ENCODE measurements around the gene FLNA. TPM values are rescaled to one million over a fixed set of nuclear protein-coding genes. Genes with fewer than 3 reads are reported as not detected.

The FLNA gene
- total RNA-seq, 3 donors from 2014 or later, result 164 to 4,590 (median 513) TPM

DNA sequence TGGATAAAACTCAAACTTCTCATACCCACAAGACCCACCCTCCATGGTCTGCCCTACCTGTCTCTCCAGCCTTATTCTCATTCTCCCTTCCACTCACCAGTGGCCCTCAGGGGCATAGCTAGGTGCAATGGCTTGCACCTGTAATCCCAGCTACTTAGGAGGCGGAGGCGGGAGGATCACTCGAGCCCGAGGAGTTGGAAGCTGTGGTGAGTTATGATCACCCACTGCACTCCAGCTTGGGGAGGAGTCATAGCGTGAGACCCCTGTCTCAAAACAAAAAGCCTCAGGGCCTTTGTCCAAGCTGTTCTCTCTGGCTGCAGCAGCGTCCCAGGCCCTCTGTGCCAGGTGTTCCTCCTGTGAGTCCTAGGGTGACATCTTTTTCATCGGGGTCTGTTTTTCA lies 62.3 kb downstream of the FLNA start:
- TF ChIP-seq, protein P1, sequence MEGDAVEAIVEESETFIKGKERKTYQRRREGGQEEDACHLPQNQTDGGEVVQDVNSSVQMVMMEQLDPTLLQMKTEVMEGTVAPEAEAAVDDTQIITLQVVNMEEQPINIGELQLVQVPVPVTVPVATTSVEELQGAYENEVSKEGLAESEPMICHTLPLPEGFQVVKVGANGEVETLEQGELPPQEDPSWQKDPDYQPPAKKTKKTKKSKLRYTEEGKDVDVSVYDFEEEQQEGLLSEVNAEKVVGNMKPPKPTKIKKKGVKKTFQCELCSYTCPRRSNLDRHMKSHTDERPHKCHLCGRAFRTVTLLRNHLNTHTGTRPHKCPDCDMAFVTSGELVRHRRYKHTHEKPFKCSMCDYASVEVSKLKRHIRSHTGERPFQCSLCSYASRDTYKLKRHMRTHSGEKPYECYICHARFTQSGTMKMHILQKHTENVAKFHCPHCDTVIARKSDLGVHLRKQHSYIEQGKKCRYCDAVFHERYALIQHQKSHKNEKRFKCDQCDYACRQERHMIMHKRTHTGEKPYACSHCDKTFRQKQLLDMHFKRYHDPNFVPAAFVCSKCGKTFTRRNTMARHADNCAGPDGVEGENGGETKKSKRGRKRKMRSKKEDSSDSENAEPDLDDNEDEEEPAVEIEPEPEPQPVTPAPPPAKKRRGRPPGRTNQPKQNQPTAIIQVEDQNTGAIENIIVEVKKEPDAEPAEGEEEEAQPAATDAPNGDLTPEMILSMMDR (IDR thresholded peaks at IDR 0.05), result no peak
- Histone ChIP-seq H3K36me3 (ENCODE audit: low read depth) (no peaks in the 10 kb centered on the region), H3K4me3 (no peak overlapping the region), H3K9me3 (no peaks in the 10 kb centered on the region), H3K4me1 (ENCODE audit: low read depth) (no peaks in the 10 kb centered on the region)
- DNase-seq (no peak), ATAC-seq (no peak)
- intact Hi-C loops (cut with DNase I, micrococcal nuclease), result no loop called here

DNA sequence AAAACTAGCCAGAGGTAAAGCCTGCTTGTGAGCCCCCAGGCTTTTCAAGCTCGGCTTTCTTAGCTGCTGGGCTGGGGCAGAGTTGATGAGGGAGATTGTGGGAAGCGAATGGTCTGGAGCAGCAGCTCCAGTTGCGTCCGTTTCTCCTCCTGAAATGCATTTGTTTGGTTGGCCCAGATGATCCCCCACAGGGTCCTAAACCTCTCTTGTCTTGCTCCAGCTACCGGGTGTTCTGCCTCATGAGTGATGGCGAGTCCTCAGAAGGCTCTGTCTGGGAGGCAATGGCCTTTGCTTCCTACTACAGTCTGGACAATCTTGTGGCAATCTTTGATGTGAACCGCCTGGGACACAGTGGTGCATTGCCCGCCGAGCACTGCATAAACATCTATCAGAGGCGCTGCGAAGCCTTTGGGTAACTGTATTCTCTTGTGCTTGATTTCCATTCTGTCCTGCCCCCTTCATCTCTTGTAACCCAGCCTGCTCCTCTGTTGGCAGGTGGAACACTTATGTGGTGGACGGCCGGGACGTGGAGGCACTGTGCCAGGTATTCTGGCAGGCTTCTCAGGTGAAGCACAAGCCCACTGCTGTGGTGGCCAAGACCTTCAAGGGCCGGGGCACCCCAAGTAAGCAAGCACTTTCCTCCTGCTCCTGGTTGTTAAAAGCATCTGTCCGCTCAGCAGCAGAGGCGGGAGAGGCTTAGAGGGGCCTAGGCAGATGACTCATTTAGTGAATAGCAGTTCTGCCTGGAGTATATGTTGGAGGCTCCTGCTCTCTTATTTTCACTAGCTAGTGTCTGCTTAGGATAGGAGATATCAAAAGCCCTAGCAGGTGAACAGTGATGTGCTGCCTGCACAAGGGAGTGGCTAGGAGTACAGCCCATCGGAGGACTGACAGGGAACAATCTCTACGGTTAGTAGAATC lies 63.6 kb downstream of the FLNA start:
- H3K36me3 ChIP-seq (ENCODE audit: low read depth), result no peaks in the 10 kb centered on the region

DNA sequence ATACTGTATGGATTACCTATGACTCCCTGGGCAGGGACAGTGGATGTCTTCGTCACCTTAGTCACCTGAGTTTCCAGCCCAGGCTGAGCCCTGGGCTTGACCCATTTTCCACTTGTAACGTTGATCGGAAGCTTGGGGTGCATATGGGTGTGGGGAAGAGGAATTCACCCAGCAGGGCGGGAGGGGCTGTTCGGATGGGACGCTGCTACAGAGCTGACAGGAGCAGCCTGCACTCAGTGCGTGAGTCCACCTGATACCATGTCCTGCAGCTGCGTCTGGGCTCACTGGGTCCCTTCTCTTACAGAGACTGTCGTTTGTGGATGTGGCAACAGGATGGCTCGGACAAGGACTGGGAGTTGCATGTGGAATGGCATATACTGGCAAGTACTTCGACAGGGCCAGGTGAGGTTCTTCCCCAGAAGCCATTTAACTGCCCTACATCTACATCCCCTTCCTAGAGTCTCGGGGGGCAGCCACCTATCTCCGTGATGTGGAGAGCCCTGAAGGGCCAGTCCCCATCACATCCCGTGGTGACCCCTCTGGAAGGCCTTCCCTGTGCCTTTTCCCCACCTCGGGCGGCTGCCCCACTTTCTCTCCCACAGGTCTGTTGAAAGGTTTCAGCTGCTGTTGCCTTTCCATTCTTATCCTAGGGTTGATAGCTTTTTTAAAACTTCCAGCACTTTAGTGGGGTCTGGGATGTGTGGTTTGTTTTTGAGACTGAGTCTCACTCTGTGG lies 65.2 kb downstream of the FLNA start:
- ATAC-seq, result no peak
- TF ChIP-seq, protein P1 (IDR thresholded peaks at IDR 0.05), result no peak
- Histone ChIP-seq H3K9me3 (no peaks in the 10 kb centered on the region), H3K4me3 (no peak overlapping the region), H3K4me1 (ENCODE audit: low read depth) (no peaks in the 10 kb centered on the region), H3K36me3 (ENCODE audit: low read depth) (no peaks in the 10 kb centered on the region)
- no peak for DNase-seq
- intact Hi-C loops (cut with DNase I, micrococcal nuclease), result no loop called here

More for the DNA sequence above, 63.6 kb downstream of the FLNA start:
- no peak for DNase-seq
- no peaks in the 10 kb centered on the region for H3K9me3 ChIP-seq
- TF ChIP-seq, protein P1 (IDR thresholded peaks at IDR 0.05), result no peak
- H3K4me3 ChIP-seq, result no peak overlapping the region
- no peak for ATAC-seq
- intact Hi-C loops (cut with DNase I, micrococcal nuclease), result no loop called here
- no peaks in the 10 kb centered on the region for H3K4me1 ChIP-seq (ENCODE audit: low read depth)

DNA sequence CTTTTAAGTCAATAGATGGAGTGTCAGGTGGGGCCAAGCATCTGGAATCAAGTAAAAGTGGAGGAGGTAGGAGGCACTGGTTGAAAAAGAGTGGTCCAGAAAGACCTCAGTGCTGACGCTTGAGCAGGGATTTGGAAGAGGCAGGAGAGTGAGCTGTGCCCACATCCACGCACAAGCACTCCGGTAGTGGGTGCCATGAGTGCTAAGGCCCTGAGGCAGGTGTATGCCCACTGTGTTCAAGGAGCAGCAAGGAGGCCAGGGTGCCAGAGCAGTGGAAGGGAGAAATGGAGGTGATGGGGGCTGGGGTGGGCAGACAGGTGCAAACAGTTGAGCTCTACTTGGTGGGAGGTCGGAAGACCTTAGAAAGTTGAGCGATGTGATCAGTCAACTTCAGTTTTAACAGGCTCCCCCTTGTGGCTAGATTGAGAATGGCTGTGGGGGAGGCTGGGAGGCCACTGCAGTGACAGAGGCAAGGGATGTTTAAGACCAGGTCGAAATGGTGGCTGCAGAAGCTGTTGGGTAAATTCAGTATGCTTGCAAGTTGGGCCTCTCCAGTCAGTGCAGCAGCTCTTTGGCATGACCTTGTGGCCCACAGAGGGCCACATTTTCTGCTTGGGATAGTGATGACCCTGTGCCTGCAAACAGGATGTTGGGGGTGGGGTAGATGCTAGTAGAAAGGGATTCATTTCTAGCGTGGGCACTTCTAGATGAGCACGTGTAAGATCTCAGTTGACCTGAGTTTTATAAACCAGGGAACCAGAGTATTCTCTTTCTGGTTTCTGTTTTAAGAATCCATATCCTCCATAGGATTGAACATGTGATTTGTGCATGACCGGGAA lies 66.1 kb downstream of the FLNA start:
- intact Hi-C loops (cut with DNase I, micrococcal nuclease), result no loop called here
- ATAC-seq (peak; percentile 81), DNase-seq (peak in 2 of 3 donors; percentile 55 to 80)
- Histone ChIP-seq H3K4me3 (no peak overlapping the region), H3K4me1 (ENCODE audit: low read depth) (no peaks in the 10 kb centered on the region), H3K36me3 (ENCODE audit: low read depth) (no peaks in the 10 kb centered on the region), H3K9me3 (no peaks in the 10 kb centered on the region)
- TF ChIP-seq, protein P1 (IDR thresholded peaks at IDR 0.05), result peak; percentile 68

GRCh38 chrX:154307202-154307601 lies 67.2 kb downstream of the FLNA start:
- Histone ChIP-seq H3K36me3 (ENCODE audit: low read depth) (no peaks in the 10 kb centered on the region), H3K4me1 (ENCODE audit: low read depth) (no peaks in the 10 kb centered on the region), H3K4me3 (no peak overlapping the region), H3K9me3 (no peaks in the 10 kb centered on the region)
- intact Hi-C loops (cut with DNase I, micrococcal nuclease), result no loop called here
- no peak for ATAC-seq
- DNase-seq, result no peak
- TF ChIP-seq, protein P1 (IDR thresholded peaks at IDR 0.05), result no peak
